CD4-positive, alpha-beta T cell treated with Interleukin-4 for 4 hours (primary cell): ENCODE measurements around the gene SMAD4.
A peak's percentile ranks its signal among the peaks of the same experiment; 100 is the strongest.

Experiments
- DNase-seq: peaks from one replicate; pipeline ENCODE4 v3.0.0-alpha.2; 2020

Gene SMAD4

DNA sequence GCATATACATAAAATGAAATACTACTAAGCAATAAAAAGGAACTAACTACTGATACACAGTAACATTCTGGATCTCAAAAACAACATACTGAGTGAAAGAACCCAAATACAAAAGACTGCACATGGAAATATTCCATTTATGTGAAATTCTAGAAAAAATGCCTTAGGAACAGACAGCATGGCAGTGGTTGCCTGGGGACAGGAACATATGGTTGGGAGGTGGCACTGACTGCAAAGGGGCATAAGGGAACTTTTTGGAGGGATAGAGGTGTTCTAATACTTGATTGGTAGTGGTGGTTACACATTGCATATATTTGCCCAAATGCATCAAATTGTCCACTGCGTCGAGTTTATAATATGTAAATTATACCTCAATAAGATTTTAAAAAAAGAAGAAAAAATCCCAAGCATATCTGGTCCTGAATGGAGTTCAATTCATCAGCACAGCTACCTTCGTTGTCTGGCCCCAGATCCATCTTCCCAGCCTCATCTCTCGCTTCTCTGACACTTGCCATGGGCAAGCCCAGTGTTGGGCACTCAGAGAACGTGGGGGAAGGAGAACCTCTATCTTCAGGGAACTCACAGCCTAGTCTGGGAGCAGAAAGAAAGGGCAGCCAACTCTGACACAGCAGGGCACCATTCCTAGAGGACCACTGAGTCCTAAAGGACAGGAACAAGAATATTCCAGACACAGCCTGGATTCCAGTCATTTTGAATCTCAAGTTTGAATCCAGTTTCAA lies 8.6 kb upstream of the SMAD4 start:
- DNase-seq, result no peak

DNA sequence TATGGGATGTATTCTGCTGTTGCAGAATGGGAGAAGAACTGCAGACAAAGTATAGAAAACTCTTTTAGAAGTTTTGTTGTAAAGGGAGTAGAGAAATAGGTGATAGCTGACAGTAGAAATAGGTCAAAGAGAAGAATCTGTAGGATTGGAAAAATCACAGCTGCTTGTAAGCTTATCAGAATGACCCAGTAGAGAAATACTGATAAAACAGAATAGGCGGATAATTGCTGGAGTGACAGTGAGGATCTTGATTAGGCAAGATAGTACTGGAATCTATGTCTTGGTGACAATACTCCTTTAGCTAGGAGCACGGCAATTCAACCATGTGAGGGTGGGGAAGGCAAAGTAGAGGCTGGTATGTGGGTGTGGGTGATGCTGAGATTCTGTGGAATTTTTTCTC lies 4.5 kb upstream of the SMAD4 start:
- no peak for DNase-seq

GRCh38 chr18:51028201-51028805 lies 1.7 kb upstream of the SMAD4 start:
- no peak for DNase-seq

- no peak for DNase-seq
Observed at GRCh38 chr18:51029378-51029693, 677 bp upstream of the SMAD4 start.

DNA sequence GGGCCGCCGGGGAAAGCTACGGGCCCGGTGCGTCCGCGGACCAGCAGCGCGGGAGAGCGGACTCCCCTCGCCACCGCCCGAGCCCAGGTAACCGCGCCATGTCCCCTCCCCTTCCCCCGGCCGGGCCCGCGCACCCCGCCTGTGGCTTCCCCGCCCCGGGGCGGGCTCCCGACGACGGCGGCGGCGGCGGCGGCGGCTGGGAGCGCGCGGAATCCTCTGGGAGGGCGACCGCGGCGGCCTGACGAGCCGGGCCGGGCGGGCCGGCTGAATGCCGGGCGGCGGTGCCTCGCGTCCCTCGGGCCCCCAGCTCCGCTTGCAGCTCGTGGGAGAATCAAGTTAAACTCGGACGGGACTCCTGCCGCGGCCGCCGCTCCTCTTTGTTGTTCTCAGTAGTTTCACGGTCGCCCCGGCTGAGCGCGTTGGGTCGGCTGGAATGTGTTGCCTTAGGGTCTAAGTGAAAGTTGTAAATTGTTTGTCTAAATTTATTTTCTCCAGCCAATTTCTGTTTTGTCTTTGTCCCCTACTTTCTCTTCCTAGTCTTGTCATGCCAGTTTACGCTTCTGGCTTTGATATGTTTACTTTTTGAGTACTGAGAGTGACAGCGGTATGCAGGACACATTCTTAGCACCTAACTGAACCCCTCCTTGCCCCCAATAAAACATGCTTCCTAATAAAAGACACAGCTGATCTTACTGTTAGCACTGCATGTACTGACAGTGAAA lies 685 bp downstream of the SMAD4 start:
- DNase-seq, result peak; percentile 48

DNA sequence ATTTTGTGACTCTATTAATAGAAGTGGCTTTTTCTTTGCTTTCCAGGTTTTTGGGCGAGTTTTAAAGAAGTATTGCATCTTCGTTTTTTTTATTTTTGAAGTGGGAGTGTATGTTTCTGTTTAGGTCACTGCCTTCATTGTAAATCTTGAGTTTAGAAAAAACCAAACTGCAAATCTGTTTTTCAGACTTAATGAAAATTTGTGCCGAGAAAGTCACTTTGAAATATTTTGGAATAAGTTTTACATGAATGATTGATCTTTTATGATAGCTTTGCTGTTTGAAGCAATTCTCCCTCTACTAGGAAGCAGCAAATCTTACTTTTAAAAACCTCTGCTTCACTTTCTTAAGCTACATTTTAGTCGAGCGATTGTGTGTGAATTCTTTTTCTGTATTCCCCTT lies 2.2 kb downstream of the SMAD4 start:
- DNase-seq, result no peak

DNA sequence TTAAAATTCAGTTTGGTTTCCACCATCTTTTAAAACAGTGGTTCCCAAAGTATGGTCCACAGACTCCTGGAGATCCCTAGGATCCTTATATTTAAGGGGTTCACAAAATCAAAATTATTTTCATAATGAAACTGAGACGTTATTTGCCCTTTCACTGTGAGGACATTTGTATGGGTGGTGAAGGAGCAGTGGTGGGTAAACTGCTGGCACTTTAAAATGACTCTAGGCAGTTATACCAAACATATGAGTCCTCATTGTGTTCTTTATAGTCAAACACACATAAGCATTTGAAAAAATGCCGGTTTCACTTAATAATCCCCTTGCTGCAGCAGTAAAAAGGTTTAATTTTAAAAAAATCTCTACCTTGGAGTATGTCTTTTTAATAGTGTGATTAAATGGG lies 7.2 kb downstream of the SMAD4 start:
- no peak for DNase-seq

DNA sequence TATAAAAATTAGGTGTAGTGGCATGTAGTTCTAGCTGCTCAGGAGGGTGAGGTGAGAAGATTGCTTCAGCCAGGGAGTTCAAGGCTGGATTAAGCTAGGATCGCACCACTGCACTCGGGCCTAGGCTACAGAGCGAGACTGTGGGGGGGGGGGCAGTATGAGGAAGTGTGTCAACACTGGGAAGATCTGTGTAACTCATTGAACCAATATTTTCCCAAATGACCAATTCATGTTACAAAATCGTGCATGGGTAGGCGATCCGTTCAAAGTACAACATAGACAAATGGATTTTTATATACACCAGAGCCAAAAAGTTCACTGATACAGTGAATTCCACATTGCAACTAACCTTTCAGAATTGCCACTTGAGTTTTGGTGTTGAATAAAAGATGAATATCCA lies 8.1 kb downstream of the SMAD4 start:
- DNase-seq, result no peak

GRCh38 chr18:51039138-51040112 lies 9.4 kb downstream of the SMAD4 start:
- DNase-seq, result no peak

GRCh38 chr18:51041677-51042352 lies 11.8 kb downstream of the SMAD4 start:
- no peak for DNase-seq

GRCh38 chr18:51044928-51045585 lies 15.0 kb downstream of the SMAD4 start:
- no peak for DNase-seq

- DNase-seq, result no peak
Observed at GRCh38 chr18:51048190-51048589, 18.2 kb downstream of the SMAD4 start.

GRCh38 chr18:51049137-51049536 lies 19.1 kb downstream of the SMAD4 start:
- DNase-seq, result no peak

GRCh38 chr18:51051105-51051712 lies 21.2 kb downstream of the SMAD4 start:
- DNase-seq, result peak; percentile 69

- DNase-seq, result peak; percentile 29
Observed at GRCh38 chr18:51053814-51054213, 23.8 kb downstream of the SMAD4 start.

- no peak for DNase-seq
Observed at GRCh38 chr18:51054764-51055163, 24.8 kb downstream of the SMAD4 start.

DNA sequence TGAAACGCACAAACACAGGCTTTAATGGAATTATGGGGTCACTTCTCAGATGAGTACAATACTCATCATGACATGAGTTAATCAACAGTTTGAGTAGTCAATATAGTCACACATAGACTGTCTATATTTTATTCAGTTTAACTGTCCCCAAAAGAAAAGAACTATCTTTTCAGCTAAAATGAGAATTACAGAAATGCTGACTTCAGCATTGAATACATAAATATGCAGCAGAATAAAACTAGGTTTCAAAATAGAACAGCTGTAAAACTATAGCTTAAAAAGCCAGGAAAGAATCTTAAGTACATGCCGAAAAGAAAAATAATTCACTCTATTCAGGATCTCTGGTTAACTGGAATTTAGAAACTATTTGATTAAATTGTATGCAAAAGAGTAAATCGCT lies 30.0 kb downstream of the SMAD4 start:
- DNase-seq, result no peak

DNA sequence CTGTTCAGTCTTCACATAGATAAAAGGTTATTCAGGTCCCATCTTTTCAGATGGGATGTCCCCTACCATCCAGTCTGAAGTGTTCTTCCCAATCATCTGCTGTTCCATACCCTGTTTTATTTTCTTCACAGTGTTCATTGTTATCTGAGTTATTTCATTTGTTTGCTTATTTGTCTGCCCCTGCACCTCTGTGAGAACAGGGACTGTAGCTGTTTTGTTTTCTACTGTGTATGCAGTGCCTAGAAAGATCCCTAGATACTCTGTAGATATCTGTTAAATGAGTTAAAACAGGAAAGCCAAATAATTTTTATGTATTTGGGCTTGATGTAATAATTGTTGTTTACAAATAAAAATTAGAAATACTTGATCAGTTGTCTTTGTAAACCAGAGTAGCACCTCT lies 34.2 kb downstream of the SMAD4 start:
- DNase-seq, result no peak

DNA sequence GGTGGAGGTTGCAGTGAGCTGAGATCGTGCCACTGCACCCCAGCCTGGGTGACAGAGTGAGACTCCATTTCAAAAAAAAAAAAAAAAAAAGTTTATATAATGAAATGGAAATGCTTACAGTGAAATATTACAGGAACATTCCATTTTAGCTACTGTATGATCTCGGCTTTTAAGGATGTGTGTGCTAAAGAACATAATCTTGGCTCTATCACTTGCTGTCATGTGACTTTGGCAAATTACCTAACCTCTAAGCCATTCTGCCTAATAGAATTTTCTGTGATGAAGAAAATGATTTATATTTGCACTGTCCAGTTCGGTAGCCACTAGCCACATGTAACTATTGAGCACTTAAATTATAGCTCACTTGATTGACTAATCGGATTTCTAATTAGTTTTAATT lies 36.3 kb downstream of the SMAD4 start:
- no peak for DNase-seq

- no peak for DNase-seq
Observed at GRCh38 chr18:51068105-51068504, 38.1 kb downstream of the SMAD4 start.

DNA sequence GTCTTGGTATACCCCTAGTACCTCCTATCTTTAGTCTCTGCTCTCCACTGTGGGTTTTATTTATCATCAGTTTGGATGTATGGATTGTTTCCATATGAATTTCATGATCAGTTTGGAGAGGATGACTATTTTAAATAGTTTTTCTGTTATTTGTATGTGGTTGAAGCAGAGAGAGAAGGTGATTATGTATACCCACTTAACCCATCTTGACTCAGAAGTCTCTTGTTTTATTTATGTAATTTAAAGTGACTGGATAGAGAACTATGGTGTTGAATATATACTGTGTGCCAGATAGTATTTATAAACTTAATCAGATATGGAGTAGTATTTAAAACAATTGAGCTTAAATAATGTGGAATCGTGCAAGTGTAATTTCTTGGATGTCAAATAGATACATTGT lies 39.9 kb downstream of the SMAD4 start:
- DNase-seq, result no peak

GRCh38 chr18:51070545-51070944 lies 40.5 kb downstream of the SMAD4 start:
- no peak for DNase-seq
